Astrocyte (in vitro differentiated cells and primary cell): Measurements from ENCODE around the gene MT1M. TPM values are rescaled to one million over a fixed set of nuclear protein-coding genes. Genes with fewer than 3 reads are reported as not detected.

ENCODE experiments used
- DNase-seq: peaks from one replicate; pipeline ENCODE4 v3.0.0-alpha.2; 2010; ENCODE audit warnings: low read depth
- FAIRE-seq: peaks from 2 replicates; lab custom pipeline; 2011; peaks lifted over from hg19 to GRCh38; lab: Jason Lieb, UNC
- H2AFZ ChIP-seq: 2 replicates; pipeline ENCODE4 v1.6.0; 2012; ENCODE audit warnings: low read depth, low read length, inconsistent platforms
- H3K27ac ChIP-seq: 2 replicates; pipeline ENCODE4 v1.5.1; 2011; ENCODE audit warnings: low read depth, low read length, inconsistent platforms
- H3K27me3 ChIP-seq: 2 replicates; pipeline ENCODE4 v1.6.0; 2011; ENCODE audit warnings: low read length, inconsistent platforms; ENCODE audit not compliant: insufficient read depth
- H3K36me3 ChIP-seq: 2 replicates; pipeline ENCODE4 v1.5.1; 2011; ENCODE audit warnings: low read length, inconsistent platforms; ENCODE audit not compliant: insufficient read depth
- H3K4me1 ChIP-seq: 2 replicates; pipeline ENCODE4 v1.5.1; 2011; ENCODE audit warnings: low read length, inconsistent platforms; ENCODE audit not compliant: insufficient read depth
- H3K4me2 ChIP-seq: 2 replicates; pipeline ENCODE4 v1.6.0; 2012; ENCODE audit warnings: low read length, inconsistent platforms
- H3K4me3 ChIP-seq: 2 replicates; pipeline ENCODE4 v1.5.1; 2011; ENCODE audit warnings: low read depth, mild to moderate bottlenecking, low read length, inconsistent platforms; ENCODE audit not compliant: insufficient read depth
- H3K79me2 ChIP-seq: 2 replicates; pipeline ENCODE4 v1.6.0; 2012; ENCODE audit warnings: mild to moderate bottlenecking, low read length, inconsistent platforms; ENCODE audit not compliant: insufficient read depth
- H3K9ac ChIP-seq: 2 replicates; pipeline ENCODE4 v1.6.0; 2012; ENCODE audit warnings: mild to moderate bottlenecking, low read length, inconsistent platforms
- H3K9me3 ChIP-seq: 2 replicates; pipeline ENCODE4 v1.5.1; 2012; ENCODE audit warnings: low read depth, mild to moderate bottlenecking, low read length, inconsistent platforms; ENCODE audit not compliant: insufficient read depth
- H4K20me1 ChIP-seq: 2 replicates; pipeline ENCODE4 v1.6.0; 2012; ENCODE audit warnings: low read length, inconsistent platforms; ENCODE audit not compliant: insufficient read depth
- H3K27ac Mint-ChIP-seq: one replicate; pipeline ENCODE4 v1.8.0; 2021; ENCODE audit warnings: mild to moderate bottlenecking, mixed read lengths; ENCODE audit not compliant: unreplicated experiment
- H3K27me3 Mint-ChIP-seq: one replicate; pipeline ENCODE4 v1.8.0; 2021; ENCODE audit warnings: low read depth, mixed read lengths; ENCODE audit not compliant: unreplicated experiment
- H3K36me3 Mint-ChIP-seq: one replicate; pipeline ENCODE4 v1.8.0; 2021; ENCODE audit warnings: low read depth, mixed read lengths; ENCODE audit not compliant: unreplicated experiment
- H3K4me1 Mint-ChIP-seq: one replicate; pipeline ENCODE4 v1.8.0; 2021; ENCODE audit warnings: low read depth, mixed read lengths; ENCODE audit not compliant: unreplicated experiment
- H3K4me3 Mint-ChIP-seq: one replicate; pipeline ENCODE4 v1.8.0; 2021; ENCODE audit warnings: mild to moderate bottlenecking, moderate library complexity, mixed read lengths; ENCODE audit not compliant: unreplicated experiment
- H3K9me3 Mint-ChIP-seq: one replicate; pipeline ENCODE4 v1.8.0; 2021; ENCODE audit warnings: mild to moderate bottlenecking, mixed read lengths; ENCODE audit not compliant: unreplicated experiment
- EZH2 ChIP-seq: IDR thresholded peaks from 2 replicates; pipeline ENCODE4 v1.6.1; 2012; ENCODE audit warnings: mild to moderate bottlenecking, low read length, inconsistent platforms; ENCODE audit not compliant: insufficient read depth
- total RNA-seq: library from RNA; stranded (reverse); gene quantifications from 2 replicates; pipeline ENCODE4 v1.2.1, GENCODE V29; 2021
- TF ChIP-seq, protein P1 (sequence below): IDR thresholded peaks from 2 replicates; pipeline ENCODE4 v1.5.1; 2011; ENCODE audit warnings: low read depth, mild to moderate bottlenecking, inconsistent platforms, low read length, moderate library complexity; ENCODE audit not compliant: insufficient read depth

The MT1M gene
- total RNA-seq, 1 donor from 2014 or later: not detected

GRCh38 chr16:56641166-56641565, 8.7 kb downstream of the MT1M start:
- peaks cover 94% of the 10 kb centered on the region for H3K27me3 Mint-ChIP-seq
- no peaks in the 10 kb centered on the region for H3K79me2 ChIP-seq
- H3K36me3 Mint-ChIP-seq: no peaks in the 10 kb centered on the region
- no peaks in the 10 kb centered on the region for H3K9me3 ChIP-seq
- H2AFZ ChIP-seq: no peak overlapping the region
- no peaks in the 10 kb centered on the region for H3K9me3 Mint-ChIP-seq
- H3K4me1 ChIP-seq: peaks cover 15% of the 10 kb centered on the region
- no peaks in the 10 kb centered on the region for H4K20me1 ChIP-seq
- H3K4me2 ChIP-seq: no peak overlapping the region
- peaks cover 99% of the 10 kb centered on the region for H3K27me3 ChIP-seq
- no peak overlapping the region for H3K4me3 Mint-ChIP-seq
- no peak overlapping the region for H3K27ac ChIP-seq
- no peak for FAIRE-seq
- DNase-seq: no peak
- no peak overlapping the region for H3K4me3 ChIP-seq
- no peak overlapping the region for H3K27ac Mint-ChIP-seq
- TF ChIP-seq EZH2: no peak
- TF ChIP-seq, protein P1, sequence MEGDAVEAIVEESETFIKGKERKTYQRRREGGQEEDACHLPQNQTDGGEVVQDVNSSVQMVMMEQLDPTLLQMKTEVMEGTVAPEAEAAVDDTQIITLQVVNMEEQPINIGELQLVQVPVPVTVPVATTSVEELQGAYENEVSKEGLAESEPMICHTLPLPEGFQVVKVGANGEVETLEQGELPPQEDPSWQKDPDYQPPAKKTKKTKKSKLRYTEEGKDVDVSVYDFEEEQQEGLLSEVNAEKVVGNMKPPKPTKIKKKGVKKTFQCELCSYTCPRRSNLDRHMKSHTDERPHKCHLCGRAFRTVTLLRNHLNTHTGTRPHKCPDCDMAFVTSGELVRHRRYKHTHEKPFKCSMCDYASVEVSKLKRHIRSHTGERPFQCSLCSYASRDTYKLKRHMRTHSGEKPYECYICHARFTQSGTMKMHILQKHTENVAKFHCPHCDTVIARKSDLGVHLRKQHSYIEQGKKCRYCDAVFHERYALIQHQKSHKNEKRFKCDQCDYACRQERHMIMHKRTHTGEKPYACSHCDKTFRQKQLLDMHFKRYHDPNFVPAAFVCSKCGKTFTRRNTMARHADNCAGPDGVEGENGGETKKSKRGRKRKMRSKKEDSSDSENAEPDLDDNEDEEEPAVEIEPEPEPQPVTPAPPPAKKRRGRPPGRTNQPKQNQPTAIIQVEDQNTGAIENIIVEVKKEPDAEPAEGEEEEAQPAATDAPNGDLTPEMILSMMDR: no peak
- no peak overlapping the region for H3K9ac ChIP-seq
- H3K36me3 ChIP-seq: no peaks in the 10 kb centered on the region
- no peaks in the 10 kb centered on the region for H3K4me1 Mint-ChIP-seq

- Histone ChIP-seq H3K79me2 (no peaks in the 10 kb centered on the region), H3K27me3 (peaks cover 100% of the 10 kb centered on the region), H2AFZ (peak overlapping the region; percentile 38), H4K20me1 (no peaks in the 10 kb centered on the region), H3K4me2 (peak overlapping the region; percentile 61), H3K4me3 (no peak overlapping the region), H3K9me3 (no peaks in the 10 kb centered on the region), H3K9ac (no peak overlapping the region), H3K36me3 (no peaks in the 10 kb centered on the region), H3K27ac (no peak overlapping the region), H3K4me1 (peaks cover 10% of the 10 kb centered on the region)
- Mint-ChIP-seq H3K9me3 (no peaks in the 10 kb centered on the region), H3K4me1 (no peaks in the 10 kb centered on the region), H3K36me3 (no peaks in the 10 kb centered on the region), H3K27ac (no peak overlapping the region), H3K4me3 (no peak overlapping the region), H3K27me3 (peaks cover 91% of the 10 kb centered on the region)
- FAIRE-seq (no peak), DNase-seq (peak; percentile 17)
- peak; percentile 88 for TF ChIP-seq EZH2
- TF ChIP-seq, protein P1: no peak
Measured at GRCh38 chr16:56643080-56643778, 10.8 kb downstream of the MT1M start.

DNA sequence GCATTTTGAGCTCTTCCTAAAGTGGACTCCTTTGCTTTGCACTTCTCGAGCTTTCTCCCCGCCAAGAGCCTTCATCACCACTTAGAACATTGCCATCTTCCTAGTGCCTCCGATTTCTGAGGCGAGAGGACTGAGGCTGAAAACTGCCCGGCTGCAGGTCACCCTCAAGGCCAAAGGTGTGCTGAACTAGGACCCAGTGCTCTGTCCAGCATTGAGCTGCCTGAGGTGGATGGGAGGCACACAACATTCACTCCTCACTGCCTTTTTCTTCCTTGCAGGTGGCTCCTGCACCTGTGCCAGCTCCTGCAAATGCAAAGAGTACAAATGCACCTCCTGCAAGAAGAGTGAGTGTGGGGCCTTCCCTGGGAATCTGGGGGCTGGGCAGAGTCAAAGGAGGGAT, 11.4 kb downstream of the MT1M start:
- Histone ChIP-seq H3K27me3 (peaks cover 100% of the 10 kb centered on the region), H3K4me2 (peak overlapping the region; percentile 61), H3K4me1 (peaks cover 9% of the 10 kb centered on the region), H2AFZ (no peak overlapping the region), H3K79me2 (no peaks in the 10 kb centered on the region), H3K9me3 (no peaks in the 10 kb centered on the region), H3K27ac (no peak overlapping the region), H3K9ac (no peak overlapping the region), H3K36me3 (no peaks in the 10 kb centered on the region), H3K4me3 (no peak overlapping the region), H4K20me1 (no peaks in the 10 kb centered on the region)
- Mint-ChIP-seq H3K36me3 (no peaks in the 10 kb centered on the region), H3K27ac (no peak overlapping the region), H3K27me3 (peaks cover 93% of the 10 kb centered on the region), H3K9me3 (no peaks in the 10 kb centered on the region), H3K4me3 (no peak overlapping the region), H3K4me1 (no peaks in the 10 kb centered on the region)
- DNase-seq (no peak), FAIRE-seq (no peak)
- TF ChIP-seq EZH2: no peak
- TF ChIP-seq, protein P1: no peak
